22Rv1 (cell line): ENCODE data around the gene GREB1L.
"Not testable (repeated sequence)": the region's sequence is repeated elsewhere in the genome, so short reads cannot be mapped to it uniquely, and the experiment has no call there.

Experiments
- H3K27ac ChIP-seq: fragments of 450-650 bp; 2 replicates; pipeline ENCODE4 v1.5.1; 2017
- CTCF ChIP-seq: fragments of 450-650 bp; IDR thresholded peaks from 2 replicates; pipeline ENCODE4 v1.5.1; 2017; ENCODE audit warnings: mild to moderate bottlenecking
- ZFX ChIP-seq: fragments of 450-650 bp; IDR thresholded peaks from 2 replicates; pipeline ENCODE4 v1.6.1; 2017; ENCODE audit warnings: antibody characterized with exemption, borderline replicate concordance

Gene GREB1L

GRCh38 chr18:21275645-21276044 is 33.6 kb downstream of the GREB1L start:
- no peak overlapping the region for H3K27ac ChIP-seq
- TF ChIP-seq ZFX, result no peak
- no peak for TF ChIP-seq CTCF

GRCh38 chr18:21277578-21277977 is 35.5 kb downstream of the GREB1L start:
- H3K27ac ChIP-seq, result no peak overlapping the region
- TF ChIP-seq CTCF, result no peak
- no peak for TF ChIP-seq ZFX

GRCh38 chr18:21278218-21278617 is 36.2 kb downstream of the GREB1L start:
- H3K27ac ChIP-seq, result not testable (repeated sequence)

GRCh38 chr18:21281603-21282002 is 39.6 kb downstream of the GREB1L start:
- TF ChIP-seq ZFX (no peak), CTCF (no peak)

GRCh38 chr18:21284540-21284939 is 42.5 kb downstream of the GREB1L start:
- H3K27ac ChIP-seq, result no peak overlapping the region
- TF ChIP-seq CTCF (no peak), ZFX (no peak)

More at GRCh38 chr18:21281603-21282002, 39.6 kb downstream of the GREB1L start:
- H3K27ac ChIP-seq, result no peak overlapping the region

GRCh38 chr18:21289827-21290226 is 47.8 kb downstream of the GREB1L start:
- TF ChIP-seq ZFX (no peak), CTCF (no peak)
- H3K27ac ChIP-seq, result no peak overlapping the region

- no peak for TF ChIP-seq ZFX
- TF ChIP-seq CTCF, result no peak
- H3K27ac ChIP-seq, result no peak overlapping the region
These were observed 49.1 kb downstream of the GREB1L start for GRCh38 chr18:21291106-21291505.

- no peak overlapping the region for H3K27ac ChIP-seq
These were observed 51.4 kb downstream of the GREB1L start for GRCh38 chr18:21293479-21293878.

More at GRCh38 chr18:21293479-21293878, 51.4 kb downstream of the GREB1L start:
- no peak for TF ChIP-seq CTCF
- no peak for TF ChIP-seq ZFX
